Activated CD8-positive, alpha-beta memory T cell treated with anti-CD3 and anti-CD28 coated beads for 36 hours (primary cell): ENCODE results near the gene CYP2C19. TPM values are rescaled to one million over a fixed set of nuclear protein-coding genes. Genes with fewer than 3 reads are reported as not detected.
"Not testable (repeated sequence)": the region's sequence is repeated elsewhere in the genome, so short reads cannot be mapped to it uniquely, and the experiment has no call there.

Experiments
- CTCF ChIA-PET: fragments of 350-600 bp; sonication (Branson Sonifier 250); formaldehyde crosslinking; loops from one replicate; lab custom pipeline; 2021; ENCODE audit warnings: antibody characterized with exemption; lab: Charles Lee
- POLR2A ChIA-PET: fragments of 350-600 bp; sonication (Branson Sonifier 250); formaldehyde crosslinking; loops from one replicate; lab custom pipeline; 2021; ENCODE audit warnings: antibody characterized with exemption; lab: Charles Lee
- total RNA-seq, 2 experiments: library from RNA; stranded (reverse); gene quantifications; one replicate each; pipeline ENCODE4 v1.2.3, GENCODE V29; 2021

CYP2C19 gene
- total RNA-seq, 2 experiments from 2014 or later = not detected

DNA sequence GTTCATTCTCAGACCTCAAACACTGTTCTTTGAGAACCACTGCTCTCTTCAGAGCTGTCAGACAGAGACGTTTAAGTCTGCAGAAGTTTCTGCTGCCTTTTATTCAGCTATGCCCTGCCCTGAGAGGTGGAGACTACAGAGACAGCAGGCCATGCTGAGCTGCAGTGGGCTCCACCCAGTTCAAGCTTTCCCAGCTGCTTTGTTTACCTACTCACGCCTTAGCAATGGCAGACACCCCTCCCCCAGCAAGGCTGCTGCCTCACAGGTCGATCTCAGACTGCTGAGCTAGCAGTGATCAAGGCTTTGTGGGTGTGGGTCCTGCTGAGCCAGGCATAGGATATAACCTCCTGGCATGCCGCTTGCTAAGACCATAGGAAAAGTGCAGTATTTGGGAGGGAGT lies 95.5 kb downstream of the CYP2C19 start:
- ChIA-PET POLR2A (no interaction called here), CTCF (no interaction called here)

DNA sequence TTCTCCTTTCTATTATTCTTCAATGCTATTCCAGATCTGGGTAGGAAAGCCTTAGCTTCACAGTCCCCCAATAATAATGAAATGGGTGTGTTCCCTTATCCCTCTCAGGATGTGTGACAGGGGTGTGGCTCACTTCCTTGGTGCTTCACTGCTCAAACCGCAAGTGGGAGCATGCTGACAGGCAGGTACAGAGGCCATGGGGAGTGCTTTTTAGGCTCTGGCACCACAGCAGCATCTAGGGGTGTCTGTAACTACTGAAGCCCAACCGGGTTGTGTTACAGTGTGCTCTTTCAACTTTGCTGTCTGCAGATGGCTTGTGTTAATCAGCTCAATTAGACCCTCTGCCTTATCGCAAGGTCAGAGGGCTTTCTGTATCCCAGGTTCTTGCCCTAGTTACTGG lies 96.6 kb downstream of the CYP2C19 start:
- POLR2A ChIA-PET = no interaction called here

DNA sequence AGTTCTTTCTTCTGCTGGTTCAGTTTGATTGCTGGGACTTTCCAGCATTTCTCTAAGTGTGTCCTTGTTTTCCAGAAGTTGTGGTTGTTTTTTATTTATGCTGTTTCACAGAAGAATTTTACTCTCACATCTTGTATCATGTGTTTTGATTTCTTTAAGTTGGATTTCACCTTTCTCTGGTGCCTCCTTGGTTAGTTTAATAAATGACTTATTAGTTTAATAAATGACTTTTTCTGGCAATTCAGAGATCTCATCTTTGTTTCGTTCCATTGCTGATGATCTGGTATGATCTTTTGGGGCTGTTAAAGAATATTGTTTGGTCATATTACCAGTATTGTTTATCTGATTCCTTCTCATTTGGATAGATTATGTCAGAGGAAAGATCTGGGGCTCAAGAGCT lies 116.2 kb downstream of the CYP2C19 start:
- ChIA-PET POLR2A (no interaction called here), CTCF (no interaction called here)

More for the DNA sequence above, 96.6 kb downstream of the CYP2C19 start:
- CTCF ChIA-PET = no interaction called here

DNA sequence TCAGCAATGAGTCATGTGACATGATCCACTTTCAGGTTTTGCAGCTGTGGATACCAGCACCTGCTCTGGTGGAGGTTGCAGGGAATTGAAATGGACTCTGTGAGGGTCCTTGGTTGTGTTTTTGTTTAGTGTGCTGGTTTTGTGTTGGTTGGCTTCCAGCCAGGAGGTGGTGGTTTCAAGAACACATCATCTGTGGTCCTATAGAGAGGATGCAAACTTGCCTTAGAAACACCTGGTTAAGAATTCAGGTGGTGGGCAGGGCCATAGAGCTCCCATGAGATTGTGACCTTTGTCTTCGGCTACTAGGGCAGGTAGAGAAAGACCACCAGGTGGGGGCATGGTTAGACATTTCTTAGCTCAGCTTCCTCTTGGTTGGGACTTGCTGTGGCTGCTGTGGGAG lies 116.7 kb downstream of the CYP2C19 start:
- ChIA-PET POLR2A (no interaction called here), CTCF (no interaction called here)

DNA sequence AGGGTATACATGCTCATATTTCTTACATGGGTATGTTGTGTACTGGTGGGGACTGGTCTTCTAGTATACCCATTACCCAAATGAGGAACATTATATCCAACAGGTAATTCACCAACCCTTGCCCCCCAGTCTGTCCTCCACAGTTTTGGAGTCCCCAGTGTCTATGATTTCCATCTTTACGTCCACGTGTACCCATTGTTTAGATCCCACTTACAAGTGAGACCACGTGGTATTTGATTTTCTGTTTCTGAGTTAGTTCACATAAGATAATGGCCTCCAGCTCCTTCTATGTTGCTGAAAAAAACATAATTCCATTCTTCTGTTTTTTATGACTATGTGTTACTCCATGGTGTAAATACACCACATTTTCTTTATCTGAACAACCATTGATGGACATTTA lies 126.6 kb downstream of the CYP2C19 start:
- CTCF ChIA-PET = no interaction called here
- POLR2A ChIA-PET = no interaction called here

DNA sequence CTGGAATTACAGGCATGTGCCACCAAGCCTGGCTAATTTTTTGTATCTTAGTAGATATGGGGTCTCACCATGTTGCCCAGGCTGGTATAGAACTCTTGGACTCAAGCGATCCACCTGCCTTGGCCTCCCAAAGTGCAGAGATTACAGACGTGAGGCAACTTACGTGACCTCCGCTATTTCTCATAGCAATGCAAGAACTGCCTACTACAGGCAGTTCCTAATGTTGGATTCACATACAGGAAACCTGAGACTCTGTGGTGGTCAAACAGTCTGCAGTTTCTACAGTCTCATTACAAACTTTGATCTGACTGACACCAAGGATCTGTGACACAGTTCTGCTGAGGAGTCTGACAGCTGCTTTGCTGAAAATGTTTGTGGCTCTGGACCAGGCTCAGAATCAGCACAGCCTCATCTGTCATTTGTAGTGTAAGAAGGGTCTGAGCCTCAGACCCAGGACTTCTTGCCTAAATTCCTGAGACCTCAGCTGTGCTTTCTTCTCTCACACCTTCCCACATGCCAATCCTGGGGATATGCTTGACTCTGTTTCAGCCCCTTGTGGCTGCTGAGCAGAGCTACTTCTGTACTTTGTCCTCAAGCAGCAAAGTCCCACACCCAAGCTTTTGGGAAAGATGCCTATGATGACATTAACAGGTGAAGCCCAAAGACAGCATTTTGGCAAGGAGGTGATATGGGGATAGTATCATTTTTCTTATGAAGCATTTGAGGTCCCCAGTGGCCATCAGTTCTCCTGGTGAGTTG lies 128.0 kb downstream of the CYP2C19 start:
- CTCF ChIA-PET = no interaction called here
- POLR2A ChIA-PET = no interaction called here

DNA sequence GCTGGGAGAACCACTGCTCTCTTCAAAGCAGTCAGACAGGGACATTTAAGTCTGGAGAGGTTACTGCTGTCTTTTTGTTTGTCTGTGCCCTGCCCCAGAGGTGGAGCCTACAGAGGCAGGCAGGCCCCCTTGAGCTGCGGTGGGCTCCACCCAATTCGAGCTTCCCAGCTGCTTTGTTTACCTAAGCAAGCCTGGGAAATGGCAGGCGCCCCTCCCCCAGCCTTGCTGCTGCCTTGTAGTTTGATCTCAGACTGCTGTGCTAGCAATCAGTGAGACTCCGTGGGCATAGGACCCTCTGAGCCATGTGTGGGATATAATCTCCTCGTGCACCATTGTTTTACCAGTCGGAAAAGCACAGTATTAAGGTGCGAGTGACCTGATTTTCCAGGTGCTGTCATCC lies 135.9 kb downstream of the CYP2C19 start:
- CTCF ChIA-PET, POLR2A ChIA-PET: not testable (repeated sequence)

DNA sequence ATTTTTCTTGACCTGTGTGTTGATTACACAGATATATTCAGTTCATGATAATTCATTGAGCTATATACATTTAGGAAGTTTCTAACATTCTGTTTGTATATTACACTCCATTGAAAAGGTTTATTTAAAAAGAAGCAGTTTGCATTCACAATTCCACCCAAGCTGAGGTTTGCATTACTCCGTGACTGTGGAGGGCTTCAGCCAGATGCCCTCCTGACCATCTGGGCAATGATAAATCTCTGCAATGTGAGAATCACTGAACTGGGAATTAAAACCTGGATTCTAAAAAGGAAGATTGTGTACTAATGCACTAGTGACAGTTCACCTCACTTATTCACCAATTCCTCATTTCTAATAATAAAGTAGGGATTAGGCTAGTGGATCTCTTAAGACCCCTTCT lies 139.6 kb downstream of the CYP2C19 start:
- POLR2A ChIA-PET = no interaction called here
- CTCF ChIA-PET = no interaction called here

DNA sequence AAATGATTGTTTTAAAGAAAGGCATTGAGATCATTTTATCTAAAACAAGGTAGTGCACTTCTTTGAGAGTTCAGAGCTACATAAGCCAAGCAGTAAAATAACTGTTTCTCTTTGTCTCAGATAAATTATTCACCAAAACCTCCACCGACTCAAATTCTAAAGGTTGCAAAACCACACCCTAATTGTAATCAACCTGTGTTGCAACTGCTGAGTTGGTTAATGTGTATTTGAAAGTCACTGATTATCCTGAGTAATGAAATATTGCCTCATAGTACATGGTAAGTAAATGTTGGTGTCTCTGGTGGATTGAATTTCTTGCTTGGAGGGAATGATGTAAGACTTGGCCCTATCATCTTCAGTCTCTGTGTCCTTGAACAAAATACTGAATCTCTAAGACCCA lies 140.1 kb downstream of the CYP2C19 start:
- POLR2A ChIA-PET = no interaction called here
- CTCF ChIA-PET = no interaction called here

Other genes starting within 250 kb of the CYP2C19 start
- 100 to 1,000 TPM; 151 to 152 TPM for gene HELLS, start 216.9 kb upstream of the CYP2C19 start, total RNA-seq
- gene CYP2C18, start 79.0 kb upstream of the CYP2C19 start, total RNA-seq = not detected
- gene CYP2C9, start 176.0 kb downstream of the CYP2C19 start, total RNA-seq = not detected